Motor neuron (in vitro differentiated cells): ENCODE data around the gene INPP5D. TPM values are rescaled to one million over a fixed set of nuclear protein-coding genes. Genes with fewer than 3 reads are reported as not detected.

Experiments
- ATAC-seq, 8 experiments: fragments of 200-7000 bp; cut with Tn5 transposase; replicated peaks in 6 of 8; 2 replicates each; pipeline ENCODE4 v1.8.0; 2021; ENCODE audit warnings: mild to moderate bottlenecking in 8 of 8, moderate library complexity in 8 of 8
- H3K27ac ChIP-seq, 2 donors: fragments of 250-450 bp; sonication (Bioruptor Pico); 2 replicates each; pipeline ENCODE4 v1.9.0; 2021; ENCODE audit warnings: antibody characterized with exemption in 2 of 2, mild to moderate bottlenecking in 2 of 2, moderate library complexity in 1 of 2
- H3K4me1 ChIP-seq, 2 donors: fragments of 250-450 bp; sonication (Bioruptor Pico); replicated peaks in 1 of 2; 2 replicates each; pipeline ENCODE4 v1.6.1; 2021; ENCODE audit warnings: antibody characterized with exemption in 2 of 2, mild to moderate bottlenecking in 2 of 2, moderate library complexity in 1 of 2
- H3K4me3 ChIP-seq, 5 donors: fragments of 250-450 bp; sonication (Bioruptor Pico); 2 replicates each; pipeline ENCODE4 v1.9.0; 2021; ENCODE audit warnings: antibody characterized with exemption in 5 of 5, mild to moderate bottlenecking in 5 of 5, moderate library complexity in 4 of 5
- WGBS, 10 experiments: fragments of 450-650 bp; shearing (Covaris generic); methylation state at CpG; one replicate each; pipeline ENCODE4 v1.0.0; 2022; 5-methylcytosine and 5-hydroxymethylcytosine counted together
- in situ Hi-C, 9 experiments: fragments of 400-800 bp; cut with MboI; loops; one replicate each; pipeline ENCODE4 v1.15.0; 2021; ENCODE audit warnings: low sequenced_read_pairs in 9 of 9, low pct_unique_long_range_greater_than_20kb in 2 of 9; ENCODE audit not compliant: unreplicated experiment in 9 of 9
- total RNA-seq, 8 experiments: library from RNA; unstranded; fragments of 300-600 nt; gene quantifications; 2 replicates each; pipeline versions ENCODE4 v1.2.3 to v1.2.4, GENCODE V29; 2022

The INPP5D gene
- total RNA-seq, 8 experiments from 2014 or later: 2.0 to 8.5 (median 3.8) TPM

- in situ Hi-C loops: no loop called here
- 73 to 96% (median 86%) methylated on average over 3 to 7 of the region's 8 CpGs; no CpG with 5 or more reads in 6 of the 10 experiments for WGBS, 10 experiments
- no peak for ATAC-seq
- no peaks in the 10 kb centered on the region for H3K4me1 ChIP-seq
- H3K4me3 ChIP-seq: no peak overlapping the region
- no peak overlapping the region for H3K27ac ChIP-seq
Observed at GRCh38 chr2:233022561-233022960, 37.6 kb upstream of the INPP5D start.

- no peaks in the 10 kb centered on the region for H3K4me1 ChIP-seq
- no peak overlapping the region for H3K4me3 ChIP-seq
- in situ Hi-C loops: no loop called here
- ATAC-seq: no peak
- 74 to 100% (median 91%) methylated on average over 1 to 12 of the region's 18 CpGs; no CpG with 5 or more reads in 2 of the 10 experiments for WGBS, 10 experiments
- no peak overlapping the region for H3K27ac ChIP-seq
Observed at GRCh38 chr2:233023007-233023760, 37.0 kb upstream of the INPP5D start.

- Histone ChIP-seq H3K4me1 (no peaks in the 10 kb centered on the region), H3K4me3 (no peak overlapping the region), H3K27ac (no peak overlapping the region)
- ATAC-seq: no peak
- WGBS, 10 experiments: 70 to 100% (median 85%) methylated on average over 1 to 5 of the region's 14 CpGs; no CpG with 5 or more reads in 3 of the 10 experiments
- in situ Hi-C loops: no loop called here
Observed at GRCh38 chr2:233023761-233024410, 36.3 kb upstream of the INPP5D start.

GRCh38 chr2:233025706-233026105 lies 34.4 kb upstream of the INPP5D start:
- Histone ChIP-seq H3K4me1 (no peaks in the 10 kb centered on the region), H3K27ac (no peak overlapping the region), H3K4me3 (no peak overlapping the region)
- in situ Hi-C loops: loop anchor here in 1 of 9 experiments (25.0 kb wide), 1 partner anchor 163 kb away; the partner anchor contains the start of gene SNORC
- 33 to 91% (median 78%) methylated on average over 1 to 4 of the region's 7 CpGs; no CpG with 5 or more reads in 5 of the 10 experiments for WGBS, 10 experiments
- no peak for ATAC-seq

- H3K4me1 ChIP-seq: peaks cover 0 to 4% of the 10 kb centered on the region in 2 donors
- H3K4me3 ChIP-seq: no peak overlapping the region
- no peak overlapping the region for H3K27ac ChIP-seq
- 0 to 100% (median 70%) methylated on average over 1 to 3 of the region's 4 CpGs for WGBS, 10 experiments
- ATAC-seq: peak in 3 of 8 experiments; percentile 86 to 96 (median 94)
- in situ Hi-C loops: loop anchor here in 1 of 9 experiments (25.0 kb wide), 1 partner anchor 164 kb away; the partner anchor contains the start of gene SNORC
Observed at GRCh38 chr2:233026198-233026813, 33.8 kb upstream of the INPP5D start.

- in situ Hi-C loops: loop anchor here in 1 of 9 experiments (25.0 kb wide), 1 partner anchor 167 kb away; the partner anchor contains the start of gene SNORC
- H3K4me1 ChIP-seq: peaks cover 6% of the 10 kb centered on the region in 2 donors
- H3K4me3 ChIP-seq: no peak overlapping the region
- no peak for ATAC-seq
- no peak overlapping the region for H3K27ac ChIP-seq
- 57 to 100% (median 88%) methylated on average over 1 to 8 of the region's 9 CpGs; no CpG with 5 or more reads in 2 of the 10 experiments for WGBS, 10 experiments
Observed at GRCh38 chr2:233029321-233029720, 30.8 kb upstream of the INPP5D start.

- no peak overlapping the region for H3K27ac ChIP-seq
- ATAC-seq: peak in 5 of 8 experiments; percentile 18 to 52 (median 23)
- H3K4me1 ChIP-seq: peaks cover 6% of the 10 kb centered on the region in 2 donors
- no peak overlapping the region for H3K4me3 ChIP-seq
- in situ Hi-C loops: loop anchor here in 1 of 9 experiments (25.0 kb wide), 1 partner anchor 170 kb away; the partner anchor contains the start of gene SNORC
- 30 to 100% (median 70%) methylated on average over 1 to 18 of the region's 27 CpGs; no CpG with 5 or more reads in 1 of the 10 experiments for WGBS, 10 experiments
Observed at GRCh38 chr2:233031556-233032500, 28.3 kb upstream of the INPP5D start.

GRCh38 chr2:233032551-233033320 lies 27.4 kb upstream of the INPP5D start, which contains the start of gene NEU2:
TSS of gene NEU2 (plus strand) at chr2:233032672. CDS start at chr2:233032672, 0 bp downstream.
- 8 to 94% (median 63%) methylated on average over 1 to 6 of the region's 13 CpGs; no CpG with 5 or more reads in 3 of the 10 experiments for WGBS, 10 experiments
- ATAC-seq: peak in 2 of 8 experiments; percentile 64 to 68
- H3K4me1 ChIP-seq: peaks cover 6% of the 10 kb centered on the region in 2 donors
- in situ Hi-C loops: loop anchor here in 1 of 9 experiments (25.0 kb wide), 1 partner anchor 170 kb away; the partner anchor contains the start of gene SNORC
- H3K27ac ChIP-seq: no peak within 1 kb of the TSS
- H3K4me3 ChIP-seq: no peak within 1 kb of the TSS

- no peak for ATAC-seq
- no peak overlapping the region for H3K27ac ChIP-seq
- 17 to 100% (median 80%) methylated on average over 1 to 6 of the region's 9 CpGs; no CpG with 5 or more reads in 2 of the 10 experiments for WGBS, 10 experiments
- H3K4me3 ChIP-seq: no peak overlapping the region
- in situ Hi-C loops: loop anchor here in 1 of 9 experiments (25.0 kb wide), 1 partner anchor 171 kb away; the partner anchor contains the start of gene SNORC
- H3K4me1 ChIP-seq: peaks cover 6% of the 10 kb centered on the region in 2 donors
Observed at GRCh38 chr2:233033672-233034071, 26.5 kb upstream of the INPP5D start.

- in situ Hi-C loops: loop anchor here in 1 of 9 experiments (25.0 kb wide), 1 partner anchor 172 kb away; the partner anchor contains the start of gene SNORC
- 76 to 100% (median 100%) methylated on average over 1 to 5 of the region's 37 CpGs; no CpG with 5 or more reads in 5 of the 10 experiments for WGBS, 10 experiments
- Histone ChIP-seq H3K27ac (no peak overlapping the region), H3K4me3 (no peak overlapping the region), H3K4me1 (peaks cover 6% of the 10 kb centered on the region in 2 donors)
- ATAC-seq: no peak
Observed at GRCh38 chr2:233034091-233034882, 25.9 kb upstream of the INPP5D start.
